ES-I3 (cell line): ENCODE results near the gene FILIP1.
A peak's percentile ranks its signal among the peaks of the same experiment; 100 is the strongest.

Source experiments
- H3K36me3 ChIP-seq: 2 replicates; pipeline ENCODE4 v1.6.1; 2013; ENCODE audit warnings: mild to moderate bottlenecking, low read length, control low read depth, moderate library complexity; ENCODE audit not compliant: insufficient read depth
- H3K4me1 ChIP-seq: 2 replicates; pipeline ENCODE4 v1.6.1; 2013; ENCODE audit warnings: mild to moderate bottlenecking, control low read depth, low read length; ENCODE audit not compliant: insufficient read depth
- H3K9ac ChIP-seq: 2 replicates; pipeline ENCODE4 v1.6.1; 2013; ENCODE audit warnings: low read depth, mild to moderate bottlenecking, low read length, moderate library complexity
- H3K9me3 ChIP-seq: 2 replicates; pipeline ENCODE4 v1.6.1; 2013; ENCODE audit warnings: mild to moderate bottlenecking, low read length, moderate library complexity; ENCODE audit not compliant: control insufficient read depth, insufficient read depth

FILIP1 gene

GRCh38 chr6:75291744-75292143 is 201.9 kb downstream of the FILIP1 start:
- Histone ChIP-seq H3K9ac (no peak overlapping the region), H3K9me3 (no peaks in the 10 kb centered on the region), H3K36me3 (no peaks in the 10 kb centered on the region), H3K4me1 (peaks cover 18% of the 10 kb centered on the region)

DNA sequence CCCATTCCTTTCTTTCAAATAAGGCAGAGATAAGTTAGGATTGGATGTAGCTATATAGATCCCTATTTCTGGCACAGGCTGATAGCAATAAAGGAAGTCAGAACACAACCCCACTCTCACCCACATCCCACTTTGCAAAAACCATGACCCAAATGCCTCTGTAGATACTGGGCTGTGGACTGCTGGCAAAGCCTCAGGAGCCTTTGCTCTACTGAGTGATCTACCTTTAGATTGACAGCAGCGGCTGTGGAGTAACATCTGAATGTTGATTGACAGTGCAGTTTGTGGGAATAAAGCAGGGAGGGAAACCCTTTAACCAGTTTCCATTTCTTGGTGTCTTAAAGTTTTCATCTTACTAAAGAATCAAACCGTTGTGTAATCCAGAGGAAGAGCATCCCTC is 202.3 kb downstream of the FILIP1 start:
- H3K9ac ChIP-seq: no peak overlapping the region
- no peaks in the 10 kb centered on the region for H3K36me3 ChIP-seq
- no peaks in the 10 kb centered on the region for H3K9me3 ChIP-seq
- H3K4me1 ChIP-seq: peaks cover 18% of the 10 kb centered on the region

GRCh38 chr6:75290136-75290945 is 203.3 kb downstream of the FILIP1 start:
- Histone ChIP-seq H3K4me1 (peaks cover 18% of the 10 kb centered on the region), H3K36me3 (no peaks in the 10 kb centered on the region), H3K9ac (no peak overlapping the region), H3K9me3 (no peaks in the 10 kb centered on the region)

GRCh38 chr6:75288023-75288422 is 205.6 kb downstream of the FILIP1 start:
- H3K4me1 ChIP-seq: peaks cover 18% of the 10 kb centered on the region
- H3K36me3 ChIP-seq: no peaks in the 10 kb centered on the region
- no peaks in the 10 kb centered on the region for H3K9me3 ChIP-seq
- no peak overlapping the region for H3K9ac ChIP-seq

DNA sequence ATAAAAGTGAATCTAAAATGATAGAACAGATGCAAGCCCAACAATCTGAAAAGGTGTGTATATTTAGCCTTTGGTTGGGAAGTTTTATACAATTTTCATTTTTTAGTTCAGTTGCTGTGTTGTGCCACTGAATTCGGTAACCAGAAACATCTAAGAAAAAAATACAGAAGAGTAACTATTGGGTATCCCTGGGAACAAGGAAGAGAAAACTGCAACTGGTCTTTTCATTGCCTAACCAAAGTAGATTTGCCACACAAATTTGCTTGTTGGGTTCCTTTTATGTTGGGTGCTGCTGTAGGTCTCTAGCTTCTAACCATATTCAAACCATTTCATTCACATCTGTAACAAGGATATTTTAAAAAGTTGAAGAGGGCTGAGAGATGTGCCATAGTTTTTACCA is 206.2 kb downstream of the FILIP1 start:
- H3K36me3 ChIP-seq: no peaks in the 10 kb centered on the region
- H3K9me3 ChIP-seq: no peaks in the 10 kb centered on the region
- peaks cover 18% of the 10 kb centered on the region for H3K4me1 ChIP-seq
- H3K9ac ChIP-seq: no peak overlapping the region

DNA sequence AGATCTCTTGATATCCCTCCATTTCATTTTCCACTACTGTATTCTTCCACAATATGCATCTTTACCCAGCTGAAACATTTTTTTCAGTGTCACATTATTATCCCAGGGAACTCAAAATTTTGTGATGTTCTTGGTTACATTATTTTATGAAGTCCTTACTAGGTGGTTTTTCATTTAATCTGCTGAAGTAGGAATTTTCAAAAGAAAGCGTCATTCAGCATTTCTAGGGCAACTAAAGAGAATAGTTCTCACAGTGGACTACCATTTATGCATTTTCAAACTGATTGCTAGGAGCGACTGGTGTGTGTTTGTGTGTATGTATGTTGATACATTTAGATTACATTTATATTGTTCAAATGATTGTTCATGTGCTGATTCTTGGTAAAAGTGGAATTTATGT is 206.6 kb downstream of the FILIP1 start:
- peaks cover 18% of the 10 kb centered on the region for H3K4me1 ChIP-seq
- H3K9me3 ChIP-seq: no peaks in the 10 kb centered on the region
- no peaks in the 10 kb centered on the region for H3K36me3 ChIP-seq
- H3K9ac ChIP-seq: no peak overlapping the region

DNA sequence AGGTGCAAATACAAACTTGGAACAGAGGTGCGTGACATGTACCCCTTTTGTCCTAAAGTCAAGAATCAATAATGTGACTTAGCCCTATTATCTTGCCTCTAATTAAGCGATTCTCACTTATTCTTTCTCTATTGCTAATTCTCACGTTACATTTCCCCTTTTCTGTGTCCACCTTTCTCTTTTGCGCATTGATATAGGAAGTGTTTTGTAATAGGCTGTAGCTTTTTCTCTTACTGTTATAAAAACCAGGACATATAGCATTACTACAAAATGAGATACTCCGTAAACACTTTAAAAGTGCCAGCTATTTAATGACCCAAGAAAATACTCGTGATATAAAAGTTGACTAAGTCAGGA is 208.3 kb downstream of the FILIP1 start:
- H3K9me3 ChIP-seq: no peaks in the 10 kb centered on the region
- peaks cover 6% of the 10 kb centered on the region for H3K4me1 ChIP-seq
- H3K9ac ChIP-seq: peak overlapping the region; percentile 69
- no peaks in the 10 kb centered on the region for H3K36me3 ChIP-seq

- Histone ChIP-seq H3K9me3 (no peaks in the 10 kb centered on the region), H3K36me3 (no peaks in the 10 kb centered on the region), H3K4me1 (peaks cover 6% of the 10 kb centered on the region), H3K9ac (peak within 1 kb of the TSS; percentile 69)
These were observed 208.8 kb downstream of the FILIP1 start, which contains the start of gene TMEM30A for GRCh38 chr6:75284632-75285282. TSS of gene TMEM30A (minus strand) at chr6:75284792. CDS start at chr6:75284638, 154 bp downstream.

DNA sequence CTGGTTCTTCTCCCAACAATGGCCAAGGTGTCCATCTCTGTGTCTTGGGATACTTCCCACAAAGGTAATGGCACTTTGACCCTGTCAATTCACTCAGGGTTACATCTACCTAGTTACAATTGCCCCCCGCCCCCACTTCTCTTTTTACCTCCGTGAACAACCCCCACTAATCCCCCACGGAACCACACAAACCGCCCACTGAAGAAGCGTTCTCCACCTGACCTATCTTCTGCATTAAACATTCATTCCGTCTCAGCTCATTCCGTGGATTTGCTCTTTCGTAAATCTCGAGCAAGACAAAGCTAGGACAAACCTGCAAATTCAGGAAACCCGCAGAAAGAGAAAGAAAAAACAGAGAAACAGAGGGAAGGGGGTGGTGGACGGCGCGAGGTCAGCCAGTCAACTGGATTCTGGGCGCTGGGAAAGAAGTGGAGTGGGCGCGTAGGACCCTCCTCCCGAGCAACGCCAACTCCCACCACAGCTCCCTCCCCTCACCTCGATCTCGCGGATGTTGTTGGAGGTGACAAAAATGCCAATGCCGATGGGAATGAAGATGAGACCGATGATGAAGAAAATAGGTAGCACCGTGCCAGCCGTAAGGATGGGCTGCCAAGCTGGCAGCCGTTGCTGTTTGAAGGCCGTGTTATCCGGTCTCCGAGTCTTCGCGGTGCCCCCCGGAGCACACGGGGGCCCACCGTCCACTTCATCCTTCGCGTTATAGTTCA is 209.5 kb downstream of the FILIP1 start:
- H3K9ac ChIP-seq: peak overlapping the region; percentile 69
- peaks cover 11% of the 10 kb centered on the region; the same call in 1 of the 2 replicates for H3K4me1 ChIP-seq
- no peaks in the 10 kb centered on the region for H3K36me3 ChIP-seq
- H3K9me3 ChIP-seq: no peaks in the 10 kb centered on the region

DNA sequence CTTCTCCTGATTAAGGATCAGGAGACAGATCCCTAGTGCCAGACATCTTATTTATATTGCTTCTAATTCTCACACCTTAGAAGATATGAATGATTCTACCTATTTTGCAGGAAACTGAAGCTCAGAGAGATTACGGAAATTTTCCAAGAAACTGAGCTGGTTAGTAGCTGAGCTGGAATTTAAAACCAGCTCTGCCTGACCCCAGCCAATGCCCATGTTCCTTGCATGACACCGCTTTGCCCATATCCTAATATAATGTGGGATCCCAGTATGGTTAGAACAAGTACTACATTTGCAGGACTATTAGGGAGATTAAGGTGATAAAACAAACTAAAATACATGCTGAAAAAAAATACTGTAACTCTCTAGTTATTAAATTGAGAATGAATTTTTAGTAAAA is 210.9 kb downstream of the FILIP1 start:
- Histone ChIP-seq H3K4me1 (peaks cover 16% of the 10 kb centered on the region; the same call in 1 of the 2 replicates), H3K36me3 (no peaks in the 10 kb centered on the region), H3K9ac (peak overlapping the region; percentile 69), H3K9me3 (no peaks in the 10 kb centered on the region)

GRCh38 chr6:75281653-75282052 is 211.9 kb downstream of the FILIP1 start:
- H3K9ac ChIP-seq: peak overlapping the region; percentile 69
- no peaks in the 10 kb centered on the region for H3K36me3 ChIP-seq
- no peaks in the 10 kb centered on the region for H3K9me3 ChIP-seq
- H3K4me1 ChIP-seq: peaks cover 25% of the 10 kb centered on the region; the same call in 1 of the 2 replicates

GRCh38 chr6:75280131-75280855 is 213.3 kb downstream of the FILIP1 start:
- Histone ChIP-seq H3K9me3 (no peaks in the 10 kb centered on the region), H3K36me3 (no peaks in the 10 kb centered on the region), H3K4me1 (peaks cover 39% of the 10 kb centered on the region), H3K9ac (peak overlapping the region; percentile 1; the same call in 1 of the 2 replicates)

- Histone ChIP-seq H3K36me3 (no peaks in the 10 kb centered on the region), H3K4me1 (peaks cover 43% of the 10 kb centered on the region), H3K9me3 (no peaks in the 10 kb centered on the region), H3K9ac (no peak overlapping the region)
These were observed 214.2 kb downstream of the FILIP1 start for GRCh38 chr6:75279418-75279817.

GRCh38 chr6:75278474-75279077 is 215.0 kb downstream of the FILIP1 start:
- H3K9me3 ChIP-seq: no peaks in the 10 kb centered on the region
- no peaks in the 10 kb centered on the region for H3K36me3 ChIP-seq
- no peak overlapping the region for H3K9ac ChIP-seq
- H3K4me1 ChIP-seq: peaks cover 43% of the 10 kb centered on the region
